RCC 7860 (cell line): ENCODE data around the gene MGAT5B.

Experiments
- DNase-seq: peaks from one replicate; pipeline ENCODE4 v3.0.0-alpha.2; 2015; ENCODE audit warnings: low spot score
- FAIRE-seq: peaks from 2 replicates; lab custom pipeline; 2012; peaks lifted over from hg19 to GRCh38; lab: Jason Lieb, UNC

Gene MGAT5B

GRCh38 chr17:76877437-76877836 lies 9.2 kb downstream of the MGAT5B start:
- DNase-seq, result no peak
- no peak for FAIRE-seq

- DNase-seq, result no peak
- FAIRE-seq, result no peak
Measured at GRCh38 chr17:76878568-76878967, 10.4 kb downstream of the MGAT5B start.

- DNase-seq (no peak), FAIRE-seq (no peak)
Measured at GRCh38 chr17:76879254-76879653, 11.1 kb downstream of the MGAT5B start.

- no peak for DNase-seq
- FAIRE-seq, result no peak
Measured at GRCh38 chr17:76879691-76880090, 11.5 kb downstream of the MGAT5B start.

- no peak for FAIRE-seq
Measured at GRCh38 chr17:76880268-76880667, 12.1 kb downstream of the MGAT5B start.

GRCh38 chr17:76880971-76881370 lies 12.8 kb downstream of the MGAT5B start:
- FAIRE-seq, result no peak

More at GRCh38 chr17:76880268-76880667, 12.1 kb downstream of the MGAT5B start:
- DNase-seq, result no peak

GRCh38 chr17:76881408-76881807 lies 13.2 kb downstream of the MGAT5B start:
- FAIRE-seq (no peak), DNase-seq (no peak)

More at GRCh38 chr17:76880971-76881370, 12.8 kb downstream of the MGAT5B start:
- no peak for DNase-seq

- DNase-seq (no peak), FAIRE-seq (no peak)
Measured at GRCh38 chr17:76881966-76882365, 13.8 kb downstream of the MGAT5B start.

- no peak for FAIRE-seq
- DNase-seq, result no peak
Measured at GRCh38 chr17:76883744-76884525, 15.7 kb downstream of the MGAT5B start.

GRCh38 chr17:76884995-76885893 lies 17.0 kb downstream of the MGAT5B start:
- FAIRE-seq (no peak), DNase-seq (no peak)

GRCh38 chr17:76885894-76886290 lies 17.7 kb downstream of the MGAT5B start:
- FAIRE-seq, result no peak
- DNase-seq, result no peak

GRCh38 chr17:76886395-76886794 lies 18.2 kb downstream of the MGAT5B start:
- FAIRE-seq, result no peak

GRCh38 chr17:76887802-76888201 lies 19.6 kb downstream of the MGAT5B start:
- DNase-seq, result no peak
- FAIRE-seq, result no peak

More at GRCh38 chr17:76886395-76886794, 18.2 kb downstream of the MGAT5B start:
- no peak for DNase-seq

GRCh38 chr17:76888661-76889060 lies 20.5 kb downstream of the MGAT5B start:
- DNase-seq, result no peak
- FAIRE-seq, result no peak

- DNase-seq (no peak), FAIRE-seq (no peak)
Measured at GRCh38 chr17:76889323-76889722, 21.1 kb downstream of the MGAT5B start.

GRCh38 chr17:76892329-76892728 lies 24.1 kb downstream of the MGAT5B start:
- DNase-seq (no peak), FAIRE-seq (no peak)

GRCh38 chr17:76893623-76894334 lies 25.6 kb downstream of the MGAT5B start:
- FAIRE-seq, result no peak
- DNase-seq, result no peak

GRCh38 chr17:76894842-76895241 lies 26.6 kb downstream of the MGAT5B start:
- FAIRE-seq (no peak), DNase-seq (no peak)

GRCh38 chr17:76897023-76897422 lies 28.8 kb downstream of the MGAT5B start:
- FAIRE-seq (no peak), DNase-seq (no peak)

GRCh38 chr17:76899414-76899813 lies 31.2 kb downstream of the MGAT5B start:
- FAIRE-seq (no peak), DNase-seq (no peak)

GRCh38 chr17:76900723-76901122 lies 32.5 kb downstream of the MGAT5B start:
- DNase-seq, result no peak
- FAIRE-seq, result no peak
